IMR-90 (cell line): ENCODE data around the gene KL. TPM values are rescaled to one million over a fixed set of nuclear protein-coding genes. Genes with fewer than 3 reads are reported as not detected.
A peak's percentile ranks its signal among the peaks of the same experiment; 100 is the strongest.

ENCODE experiments used
- ATAC-seq: fragments of 200-7000 bp; cut with Tn5 transposase; 2 replicates; pipeline ENCODE4 v1.9.1; 2020; ENCODE audit warnings: low read depth, mild to moderate bottlenecking, moderate library complexity
- BruUV-seq: library from RNA; stranded (reverse); fragments of 400-500 nt; replicated peaks from 2 replicates; lab custom pipeline; 2021; lab: Mats Ljungman, UMichigan
- CTCF ChIA-PET: fragments of 300-600 bp; formaldehyde crosslinking; extraction: SDS; loops from one replicate; lab custom pipeline; 2021; ENCODE audit warnings: antibody characterized with exemption; lab: Yijun Ruan, JAX
- POLR2A ChIA-PET: fragments of 300-600 bp; sonication (Branson Sonifier 250); formaldehyde crosslinking; loops from one replicate; lab custom pipeline; 2022; ENCODE audit warnings: antibody characterized with exemption; ENCODE audit not compliant: unreplicated experiment; lab: Charles Lee
- DNase-seq: peaks from one replicate; pipeline ENCODE4 v3.0.0; 2013
- H2AFZ ChIP-seq: replicated peaks from 2 replicates; pipeline ENCODE3; 2013; ENCODE audit warnings: low read length, mild to moderate bottlenecking; ENCODE audit not compliant: poor library complexity
- H2AK5ac ChIP-seq: 2 replicates; pipeline ENCODE4 v1.6.1; 2013; ENCODE audit warnings: low read depth, low read length, inconsistent platforms
- H2AK9ac ChIP-seq: replicated peaks from 2 replicates; pipeline ENCODE3; 2013; ENCODE audit warnings: mild to moderate bottlenecking, low read depth, low read length, moderate library complexity; ENCODE audit not compliant: poor library complexity
- H2BK120ac ChIP-seq: 2 replicates; pipeline ENCODE4 v1.6.1; 2013; ENCODE audit warnings: low read depth, low read length, inconsistent platforms
- H2BK15ac ChIP-seq: 3 replicates; pipeline ENCODE4 v1.6.1; 2013; ENCODE audit warnings: low read depth, low read length, inconsistent platforms
- H2BK20ac ChIP-seq: 2 replicates; pipeline ENCODE4 v1.6.1; 2013; ENCODE audit warnings: low read depth, mild to moderate bottlenecking, inconsistent platforms, low read length, moderate library complexity
- H2BK5ac ChIP-seq: 2 replicates; pipeline ENCODE4 v1.6.1; 2013; ENCODE audit warnings: mild to moderate bottlenecking, low read depth, low read length, inconsistent platforms; ENCODE audit not compliant: poor library complexity, severe bottlenecking
- H3K14ac ChIP-seq: replicated peaks from 2 replicates; pipeline ENCODE4 v1.6.1; 2013; ENCODE audit warnings: low read depth, low read length, inconsistent platforms
- H3K18ac ChIP-seq: 2 replicates; pipeline ENCODE4 v1.6.1; 2013; ENCODE audit warnings: low read depth, low read length, control low read depth
- H3K23ac ChIP-seq: 2 replicates; pipeline ENCODE4 v1.6.1; 2013; ENCODE audit warnings: low read depth, low read length, inconsistent platforms
- H3K27ac ChIP-seq: 2 replicates; pipeline ENCODE4 v1.5.1; 2013; ENCODE audit warnings: mild to moderate bottlenecking, control low read depth, low read length; ENCODE audit not compliant: insufficient read depth
- H3K27me3 ChIP-seq: 2 replicates; pipeline ENCODE4 v1.6.1; 2013; ENCODE audit warnings: low read length; ENCODE audit not compliant: control insufficient read depth, insufficient read depth
- H3K36me3 ChIP-seq: 2 replicates; pipeline ENCODE4 v1.6.1; 2013; ENCODE audit warnings: low read length, mixed read lengths; ENCODE audit not compliant: control insufficient read depth, insufficient read depth
- H3K4ac ChIP-seq: 2 replicates; pipeline ENCODE4 v1.6.1; 2013; ENCODE audit warnings: low read depth, low read length, inconsistent platforms
- H3K4me1 ChIP-seq: 2 replicates; pipeline ENCODE4 v1.6.1; 2013; ENCODE audit warnings: low read length, mixed read lengths; ENCODE audit not compliant: control insufficient read depth, insufficient read depth
- H3K4me2 ChIP-seq: 2 replicates; pipeline ENCODE4 v1.6.1; 2013; ENCODE audit warnings: low read depth, mild to moderate bottlenecking, control low read depth, low read length, moderate library complexity
- H3K4me3 ChIP-seq: 2 replicates; pipeline ENCODE4 v1.5.1; 2013; ENCODE audit warnings: low read depth, mild to moderate bottlenecking, control low read depth, low read length, moderate library complexity; ENCODE audit not compliant: insufficient read depth
- H3K56ac ChIP-seq: 2 replicates; pipeline ENCODE4 v1.6.1; 2013; ENCODE audit warnings: low read length, inconsistent platforms; ENCODE audit not compliant: insufficient read depth; ENCODE audit errors: extremely low read depth
- H3K79me1 ChIP-seq, 2 experiments: 2 replicates each; pipeline ENCODE4 v1.6.1; 2013; ENCODE audit warnings: low read length in 2 of 2, inconsistent platforms in 1 of 2, low read depth in 1 of 2
- H3K9ac ChIP-seq: 2 replicates; pipeline ENCODE4 v1.6.1; 2013; ENCODE audit warnings: low read depth, low read length, control low read depth
- H3K9me1 ChIP-seq: 2 replicates; pipeline ENCODE4 v1.6.1; 2013; ENCODE audit warnings: low read length, inconsistent platforms; ENCODE audit not compliant: insufficient read depth
- H3K9me3 ChIP-seq: 2 replicates; pipeline ENCODE4 v1.6.1; 2013; ENCODE audit warnings: low read length; ENCODE audit not compliant: control insufficient read depth, insufficient read depth
- H4K20me1 ChIP-seq: 2 replicates; pipeline ENCODE4 v1.6.1; 2013; ENCODE audit warnings: low read length, inconsistent platforms; ENCODE audit not compliant: insufficient read depth
- H4K5ac ChIP-seq: 2 replicates; pipeline ENCODE4 v1.6.1; 2013; ENCODE audit warnings: mild to moderate bottlenecking, low read depth, low read length, control low read depth
- H4K8ac ChIP-seq, 2 experiments: 2 replicates each; pipeline ENCODE4 v1.6.1; 2013; ENCODE audit warnings: low read depth in 2 of 2, low read length in 2 of 2, control low read depth in 1 of 2, inconsistent platforms in 1 of 2
- H4K91ac ChIP-seq: 2 replicates; pipeline ENCODE4 v1.6.1; 2013; ENCODE audit warnings: low read depth, low read length, inconsistent platforms; ENCODE audit not compliant: insufficient read depth
- CEBPB ChIP-seq: IDR thresholded peaks from 2 replicates; pipeline ENCODE4 v1.6.1; 2012; ENCODE audit warnings: low read depth, low read length, improper control_type of control experiment
- CTCF ChIP-seq: conservative IDR thresholded peaks from 2 replicates; pipeline ENCODE4 v1.5.1; 2012; ENCODE audit warnings: mild to moderate bottlenecking, low read depth, low read length, improper control_type of control experiment
- POLR2A ChIP-seq: IDR thresholded peaks from 2 replicates; pipeline ENCODE4 v1.6.1; 2012; ENCODE audit warnings: mild to moderate bottlenecking, low read depth, low read length
- RCOR1 ChIP-seq: IDR thresholded peaks from 2 replicates; pipeline ENCODE4 v1.6.1; 2012; ENCODE audit warnings: mild to moderate bottlenecking, low read length, improper control_type of control experiment; ENCODE audit not compliant: insufficient replicate concordance
- SMC3 ChIP-seq: fragments of 150-350 bp; IDR thresholded peaks from 2 replicates; pipeline ENCODE4 v1.6.1; 2016; ENCODE audit warnings: low read depth, mild to moderate bottlenecking, antibody characterized with exemption, low read length, moderate library complexity
- USF2 ChIP-seq: fragments of 150-350 bp; IDR thresholded peaks from 2 replicates; pipeline ENCODE4 v1.6.1; 2017; ENCODE audit warnings: mild to moderate bottlenecking, antibody characterized with exemption, low read length, low read depth
- WGBS, 2 experiments: methylation state at CpG; one replicate each; pipeline versions ENCODE4 v1.1.5 to v1.1.7; 2013; ENCODE audit warnings: missing lambda C conversion rate in 2 of 2; ENCODE audit not compliant: insufficient read length in 1 of 2; ENCODE audit errors: extremely low coverage in 2 of 2; 5-methylcytosine and 5-hydroxymethylcytosine counted together
- dilution Hi-C: fragments of 300-500 bp; cut with HindIII; formaldehyde crosslinking; loops from one replicate; pipeline ENCODE4 v1.14.3; 2018; ENCODE audit warnings: low sequenced_read_pairs; ENCODE audit not compliant: unreplicated experiment
- in situ Hi-C: fragments of 300-500 bp; cut with MboI; formaldehyde crosslinking; loops from 3 replicates; pipeline ENCODE4 v1.14.3; 2019; ENCODE audit warnings: low sequenced_read_pairs, inconsistent platforms, mixed read lengths
- intact Hi-C: fragments of 100-400 bp; cut with micrococcal nuclease; formaldehyde crosslinking; loops from 2 replicates; pipeline ENCODE4 v1.10.0; 2022
- polyA plus RNA-seq, 3 experiments: library from polyadenylated mRNA; depleted of rRNA; stranded (reverse); fragments of >200 nt; gene quantifications; 2 replicates each; pipeline ENCODE4 v1.2.3, GENCODE V29; 2012; ENCODE audit warnings: low replicate concordance in 1 of 3
- total RNA-seq: library from RNA; depleted of rRNA; stranded (reverse); fragments of >200 nt; gene quantifications from 2 replicates; pipeline ENCODE4 v1.2.3, GENCODE V29; 2012

KL gene
- total and polyA plus RNA-seq, 2 of the 4 experiments (the other 2 are of a cell fraction), result not detected

- no peak overlapping the region for H2BK15ac ChIP-seq
- no peak overlapping the region for H2BK20ac ChIP-seq
- DNase-seq (no peak), ATAC-seq (no peak)
- no peak overlapping the region for H3K56ac ChIP-seq
- CTCF ChIA-PET, result no interaction called here
- H3K18ac ChIP-seq, result no peak overlapping the region; the same call in 1 of the 2 replicates
- H3K23ac ChIP-seq, result no peak overlapping the region
- peaks cover 8% of the 10 kb centered on the region for H3K4me1 ChIP-seq
- no peak overlapping the region for H2BK5ac ChIP-seq
- H4K5ac ChIP-seq, result no peak overlapping the region
- WGBS, 2 experiments, result no CpG with 5 or more reads among the region's 4 CpGs
- no peak overlapping the region for H2AK5ac ChIP-seq
- no peaks in the 10 kb centered on the region for H3K79me1 ChIP-seq
- no peaks in the 10 kb centered on the region for H3K9me3 ChIP-seq
- H4K91ac ChIP-seq, result no peak overlapping the region
- no peak overlapping the region for H2BK120ac ChIP-seq
- TF ChIP-seq CTCF, result no peak
- TF ChIP-seq USF2, result no peak
- TF ChIP-seq POLR2A, result no peak
- peak; percentile 12; the same call in 1 of the 2 replicates for TF ChIP-seq CEBPB
- TF ChIP-seq RCOR1, result no peak
- no peak for TF ChIP-seq SMC3
- POLR2A ChIA-PET, result no interaction called here
- no peak overlapping the region for H3K9ac ChIP-seq
- H3K4ac ChIP-seq, result no peak overlapping the region
- in situ Hi-C loops (no loop called here), intact Hi-C loops (no loop called here), dilution Hi-C loops (no loop called here)
- BruUV-seq, result no TSS peak
- H2AFZ ChIP-seq, result no peak overlapping the region
- no peaks in the 10 kb centered on the region for H3K27me3 ChIP-seq
- no peaks in the 10 kb centered on the region for H3K36me3 ChIP-seq
- no peak overlapping the region for H3K4me3 ChIP-seq
- H3K9me1 ChIP-seq, result no peaks in the 10 kb centered on the region
- H3K27ac ChIP-seq, result no peak overlapping the region
- H3K4me2 ChIP-seq, result no peak overlapping the region
- no peak overlapping the region for H4K8ac ChIP-seq
- H3K14ac ChIP-seq, result no peak overlapping the region
- H4K20me1 ChIP-seq, result no peaks in the 10 kb centered on the region
- H2AK9ac ChIP-seq, result no peak overlapping the region
These were observed 33.9 kb downstream of the KL start for GRCh38 chr13:33050161-33050560.
